IMR-90 (cell line): ENCODE measurements around the gene IKZF3. TPM values are rescaled to one million over a fixed set of nuclear protein-coding genes. Genes with fewer than 3 reads are reported as not detected.

Experiments used
- ATAC-seq: fragments of 200-7000 bp; cut with Tn5 transposase; 2 replicates; pipeline ENCODE4 v1.9.1; 2020; ENCODE audit warnings: low read depth, mild to moderate bottlenecking, moderate library complexity
- BruUV-seq: library from RNA; stranded (reverse); fragments of 400-500 nt; replicated peaks from 2 replicates; lab custom pipeline; 2021; lab: Mats Ljungman, UMichigan
- CTCF ChIA-PET: fragments of 300-600 bp; formaldehyde crosslinking; extraction: SDS; loops from one replicate; lab custom pipeline; 2021; ENCODE audit warnings: antibody characterized with exemption; lab: Yijun Ruan, JAX
- POLR2A ChIA-PET: fragments of 300-600 bp; sonication (Branson Sonifier 250); formaldehyde crosslinking; loops from one replicate; lab custom pipeline; 2022; ENCODE audit warnings: antibody characterized with exemption; ENCODE audit not compliant: unreplicated experiment; lab: Charles Lee
- DNase-seq: peaks from one replicate; pipeline ENCODE4 v3.0.0; 2013
- H2AFZ ChIP-seq: replicated peaks from 2 replicates; pipeline ENCODE3; 2013; ENCODE audit warnings: low read length, mild to moderate bottlenecking; ENCODE audit not compliant: poor library complexity
- H2AK5ac ChIP-seq: 2 replicates; pipeline ENCODE4 v1.6.1; 2013; ENCODE audit warnings: low read depth, low read length, inconsistent platforms
- H2AK9ac ChIP-seq: replicated peaks from 2 replicates; pipeline ENCODE3; 2013; ENCODE audit warnings: mild to moderate bottlenecking, low read depth, low read length, moderate library complexity; ENCODE audit not compliant: poor library complexity
- H2BK120ac ChIP-seq: 2 replicates; pipeline ENCODE4 v1.6.1; 2013; ENCODE audit warnings: low read depth, low read length, inconsistent platforms
- H2BK15ac ChIP-seq: 3 replicates; pipeline ENCODE4 v1.6.1; 2013; ENCODE audit warnings: low read depth, low read length, inconsistent platforms
- H2BK20ac ChIP-seq: 2 replicates; pipeline ENCODE4 v1.6.1; 2013; ENCODE audit warnings: low read depth, mild to moderate bottlenecking, inconsistent platforms, low read length, moderate library complexity
- H2BK5ac ChIP-seq: 2 replicates; pipeline ENCODE4 v1.6.1; 2013; ENCODE audit warnings: mild to moderate bottlenecking, low read depth, low read length, inconsistent platforms; ENCODE audit not compliant: poor library complexity, severe bottlenecking
- H3K14ac ChIP-seq: replicated peaks from 2 replicates; pipeline ENCODE4 v1.6.1; 2013; ENCODE audit warnings: low read depth, low read length, inconsistent platforms
- H3K18ac ChIP-seq: 2 replicates; pipeline ENCODE4 v1.6.1; 2013; ENCODE audit warnings: low read depth, low read length, control low read depth
- H3K23ac ChIP-seq: 2 replicates; pipeline ENCODE4 v1.6.1; 2013; ENCODE audit warnings: low read depth, low read length, inconsistent platforms
- H3K27ac ChIP-seq: 2 replicates; pipeline ENCODE4 v1.5.1; 2013; ENCODE audit warnings: mild to moderate bottlenecking, control low read depth, low read length; ENCODE audit not compliant: insufficient read depth
- H3K27me3 ChIP-seq: 2 replicates; pipeline ENCODE4 v1.6.1; 2013; ENCODE audit warnings: low read length; ENCODE audit not compliant: control insufficient read depth, insufficient read depth
- H3K36me3 ChIP-seq: 2 replicates; pipeline ENCODE4 v1.6.1; 2013; ENCODE audit warnings: low read length, mixed read lengths; ENCODE audit not compliant: control insufficient read depth, insufficient read depth
- H3K4ac ChIP-seq: 2 replicates; pipeline ENCODE4 v1.6.1; 2013; ENCODE audit warnings: low read depth, low read length, inconsistent platforms
- H3K4me1 ChIP-seq: 2 replicates; pipeline ENCODE4 v1.6.1; 2013; ENCODE audit warnings: low read length, mixed read lengths; ENCODE audit not compliant: control insufficient read depth, insufficient read depth
- H3K4me2 ChIP-seq: 2 replicates; pipeline ENCODE4 v1.6.1; 2013; ENCODE audit warnings: low read depth, mild to moderate bottlenecking, control low read depth, low read length, moderate library complexity
- H3K4me3 ChIP-seq: 2 replicates; pipeline ENCODE4 v1.5.1; 2013; ENCODE audit warnings: low read depth, mild to moderate bottlenecking, control low read depth, low read length, moderate library complexity; ENCODE audit not compliant: insufficient read depth
- H3K56ac ChIP-seq: 2 replicates; pipeline ENCODE4 v1.6.1; 2013; ENCODE audit warnings: low read length, inconsistent platforms; ENCODE audit not compliant: insufficient read depth; ENCODE audit errors: extremely low read depth
- H3K79me1 ChIP-seq, 2 experiments: 2 replicates each; pipeline ENCODE4 v1.6.1; 2013; ENCODE audit warnings: low read length in 2 of 2, inconsistent platforms in 1 of 2, low read depth in 1 of 2
- H3K9ac ChIP-seq: 2 replicates; pipeline ENCODE4 v1.6.1; 2013; ENCODE audit warnings: low read depth, low read length, control low read depth
- H3K9me1 ChIP-seq: 2 replicates; pipeline ENCODE4 v1.6.1; 2013; ENCODE audit warnings: low read length, inconsistent platforms; ENCODE audit not compliant: insufficient read depth
- H3K9me3 ChIP-seq: 2 replicates; pipeline ENCODE4 v1.6.1; 2013; ENCODE audit warnings: low read length; ENCODE audit not compliant: control insufficient read depth, insufficient read depth
- H4K20me1 ChIP-seq: 2 replicates; pipeline ENCODE4 v1.6.1; 2013; ENCODE audit warnings: low read length, inconsistent platforms; ENCODE audit not compliant: insufficient read depth
- H4K5ac ChIP-seq: 2 replicates; pipeline ENCODE4 v1.6.1; 2013; ENCODE audit warnings: mild to moderate bottlenecking, low read depth, low read length, control low read depth
- H4K8ac ChIP-seq, 2 experiments: 2 replicates each; pipeline ENCODE4 v1.6.1; 2013; ENCODE audit warnings: low read depth in 2 of 2, low read length in 2 of 2, control low read depth in 1 of 2, inconsistent platforms in 1 of 2
- H4K91ac ChIP-seq: 2 replicates; pipeline ENCODE4 v1.6.1; 2013; ENCODE audit warnings: low read depth, low read length, inconsistent platforms; ENCODE audit not compliant: insufficient read depth
- BHLHE40 ChIP-seq: fragments of 150-350 bp; IDR thresholded peaks from 2 replicates; pipeline ENCODE4 v1.6.1; 2016; ENCODE audit warnings: mild to moderate bottlenecking, low read depth, low read length
- CEBPB ChIP-seq: IDR thresholded peaks from 2 replicates; pipeline ENCODE4 v1.6.1; 2012; ENCODE audit warnings: low read depth, low read length, improper control_type of control experiment
- CHD1 ChIP-seq: IDR thresholded peaks from 2 replicates; pipeline ENCODE4 v1.6.1; 2012; ENCODE audit warnings: low read depth, low read length, improper control_type of control experiment
- CTCF ChIP-seq: conservative IDR thresholded peaks from 2 replicates; pipeline ENCODE4 v1.5.1; 2012; ENCODE audit warnings: mild to moderate bottlenecking, low read depth, low read length, improper control_type of control experiment
- ELK1 ChIP-seq: fragments of 150-350 bp; IDR thresholded peaks from 2 replicates; pipeline ENCODE4 v1.6.1; 2016; ENCODE audit warnings: low read depth, mild to moderate bottlenecking, low read length, moderate library complexity, borderline replicate concordance
- FOS ChIP-seq: fragments of 150-350 bp; IDR thresholded peaks from 2 replicates; pipeline ENCODE4 v1.6.1; 2016; ENCODE audit warnings: low read depth, low read length
- MAZ ChIP-seq: IDR thresholded peaks from 2 replicates; pipeline ENCODE4 v1.6.1; 2012; ENCODE audit warnings: low read depth, mild to moderate bottlenecking, low read length, improper control_type of control experiment, moderate library complexity, borderline replicate concordance
- MXI1 ChIP-seq: IDR thresholded peaks from 2 replicates; pipeline ENCODE4 v1.6.1; 2012; ENCODE audit warnings: low read depth, mild to moderate bottlenecking, low read length, moderate library complexity, borderline replicate concordance
- NFE2L2 ChIP-seq: fragments of 150-350 bp; IDR thresholded peaks from 2 replicates; pipeline ENCODE4 v1.6.1; 2016; ENCODE audit warnings: low read depth, mild to moderate bottlenecking, low read length
- POLR2A ChIP-seq: IDR thresholded peaks from 2 replicates; pipeline ENCODE4 v1.6.1; 2012; ENCODE audit warnings: mild to moderate bottlenecking, low read depth, low read length
- RAD21 ChIP-seq: IDR thresholded peaks from 2 replicates; pipeline ENCODE4 v1.6.1; 2012; ENCODE audit warnings: low read length, improper control_type of control experiment
- RCOR1 ChIP-seq: IDR thresholded peaks from 2 replicates; pipeline ENCODE4 v1.6.1; 2012; ENCODE audit warnings: mild to moderate bottlenecking, low read length, improper control_type of control experiment; ENCODE audit not compliant: insufficient replicate concordance
- SMC3 ChIP-seq: fragments of 150-350 bp; IDR thresholded peaks from 2 replicates; pipeline ENCODE4 v1.6.1; 2016; ENCODE audit warnings: low read depth, mild to moderate bottlenecking, antibody characterized with exemption, low read length, moderate library complexity
- USF2 ChIP-seq: fragments of 150-350 bp; IDR thresholded peaks from 2 replicates; pipeline ENCODE4 v1.6.1; 2017; ENCODE audit warnings: mild to moderate bottlenecking, antibody characterized with exemption, low read length, low read depth
- WGBS, 2 experiments: methylation state at CpG; one replicate each; pipeline versions ENCODE4 v1.1.5 to v1.1.7; 2013; ENCODE audit warnings: missing lambda C conversion rate in 2 of 2; ENCODE audit not compliant: insufficient read length in 1 of 2; ENCODE audit errors: extremely low coverage in 2 of 2; 5-methylcytosine and 5-hydroxymethylcytosine counted together
- dilution Hi-C: fragments of 300-500 bp; cut with HindIII; formaldehyde crosslinking; loops from one replicate; pipeline ENCODE4 v1.14.3; 2018; ENCODE audit warnings: low sequenced_read_pairs; ENCODE audit not compliant: unreplicated experiment
- in situ Hi-C: fragments of 300-500 bp; cut with MboI; formaldehyde crosslinking; loops from 3 replicates; pipeline ENCODE4 v1.14.3; 2019; ENCODE audit warnings: low sequenced_read_pairs, inconsistent platforms, mixed read lengths
- intact Hi-C: fragments of 100-400 bp; cut with micrococcal nuclease; formaldehyde crosslinking; loops from 2 replicates; pipeline ENCODE4 v1.10.0; 2022
- polyA plus RNA-seq, 3 experiments: library from polyadenylated mRNA; depleted of rRNA; stranded (reverse); fragments of >200 nt; gene quantifications; 2 replicates each; pipeline ENCODE4 v1.2.3, GENCODE V29; 2012; ENCODE audit warnings: low replicate concordance in 1 of 3
- total RNA-seq: library from RNA; depleted of rRNA; stranded (reverse); fragments of >200 nt; gene quantifications from 2 replicates; pipeline ENCODE4 v1.2.3, GENCODE V29; 2012

IKZF3 gene
- total and polyA plus RNA-seq, 2 of the 4 experiments (the other 2 are of a cell fraction), result not detected

- Histone ChIP-seq H3K4me2 (no peak overlapping the region), H4K20me1 (no peaks in the 10 kb centered on the region), H4K8ac (no peak overlapping the region), H3K4ac (no peak overlapping the region), H2BK15ac (no peak overlapping the region), H3K36me3 (no peaks in the 10 kb centered on the region), H3K27ac (no peak overlapping the region), H3K4me1 (no peaks in the 10 kb centered on the region), H2BK20ac (no peak overlapping the region), H3K23ac (no peak overlapping the region), H2BK120ac (no peak overlapping the region), H4K91ac (no peak overlapping the region), H2AK5ac (no peak overlapping the region), H3K79me1 (no peaks in the 10 kb centered on the region), H3K14ac (no peak overlapping the region), H2AFZ (no peak overlapping the region), H3K9ac (no peak overlapping the region), H3K27me3 (peaks cover 39% of the 10 kb centered on the region), H2AK9ac (no peak overlapping the region), H3K18ac (no peak overlapping the region), H3K56ac (no peak overlapping the region), H3K4me3 (no peak overlapping the region), H4K5ac (no peak overlapping the region), H3K9me3 (no peaks in the 10 kb centered on the region), H3K9me1 (no peaks in the 10 kb centered on the region), H2BK5ac (no peak overlapping the region)
- ChIA-PET POLR2A (no interaction called here), CTCF (interaction anchor here (0.6 kb wide), 2 partner anchors 58 to 1685 kb away, joined by 3 to 5 read pairs; no protein-coding TSS in a partner anchor)
- no peak for DNase-seq
- WGBS, 2 experiments, result no CpG with 5 or more reads among the region's 4 CpGs
- dilution Hi-C loops, result no loop called here
- TF ChIP-seq CTCF (no peak), BHLHE40 (no peak), RCOR1 (no peak), SMC3 (no peak), ELK1 (no peak), MXI1 (no peak), RAD21 (no peak), MAZ (no peak), FOS (no peak), POLR2A (no peak), CHD1 (no peak), NFE2L2 (no peak), USF2 (no peak), CEBPB (no peak)
- ATAC-seq, result no peak
- no TSS peak for BruUV-seq
- intact Hi-C loops, result loop anchor here (5.0 kb wide), 1 partner anchor 39 kb away; no protein-coding TSS in a partner anchor
- in situ Hi-C loops, result no loop called here
Observed at GRCh38 chr17:39846205-39846604, 17.9 kb downstream of the IKZF3 start.
